RCC 7860 (cell line): ENCODE measurements around the gene FGFR1OP2.

Source experiments
- DNase-seq: peaks from one replicate; pipeline ENCODE4 v3.0.0-alpha.2; 2015; ENCODE audit warnings: low spot score
- FAIRE-seq: peaks from 2 replicates; lab custom pipeline; 2012; peaks lifted over from hg19 to GRCh38; lab: Jason Lieb, UNC

FGFR1OP2 gene

DNA sequence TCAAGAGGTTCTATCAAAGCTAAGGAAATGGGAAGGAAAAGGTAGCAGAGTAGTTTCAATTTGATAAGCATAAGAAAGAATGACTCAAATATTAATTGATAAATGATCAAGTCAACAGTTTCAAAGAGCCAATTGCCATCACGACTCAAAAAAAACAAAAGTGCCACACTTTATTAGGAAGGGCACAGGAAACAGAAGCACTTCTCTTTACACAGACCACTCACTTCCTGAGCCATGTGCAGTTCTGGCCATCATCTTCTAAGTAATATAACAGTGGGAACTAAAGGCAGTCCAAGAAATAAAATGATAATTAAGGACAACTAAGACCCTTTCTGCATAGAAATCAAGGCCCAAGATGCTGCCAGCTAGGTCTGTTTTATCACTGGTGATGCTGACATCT is 62.7 kb downstream of the FGFR1OP2 start:
- no peak for FAIRE-seq
- no peak for DNase-seq

DNA sequence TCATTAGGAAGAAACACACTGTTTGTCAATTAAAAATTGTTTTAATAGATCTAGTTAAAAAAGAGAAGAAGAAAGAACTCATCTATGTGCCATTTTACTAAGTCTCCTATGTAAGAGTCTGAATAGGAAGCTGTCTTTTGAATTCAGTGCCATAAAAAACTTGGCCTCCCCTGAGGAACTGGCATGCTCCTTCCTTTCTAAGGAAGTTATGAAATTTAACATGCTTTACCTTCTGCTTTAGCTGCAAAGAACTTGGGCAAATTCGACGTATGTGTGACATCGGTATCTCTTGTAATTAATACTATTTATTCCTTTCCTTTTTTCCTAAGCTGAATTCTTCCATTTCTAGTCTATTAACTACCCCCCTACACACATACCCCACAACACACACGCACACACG is 63.4 kb downstream of the FGFR1OP2 start:
- FAIRE-seq, result no peak
- no peak for DNase-seq

DNA sequence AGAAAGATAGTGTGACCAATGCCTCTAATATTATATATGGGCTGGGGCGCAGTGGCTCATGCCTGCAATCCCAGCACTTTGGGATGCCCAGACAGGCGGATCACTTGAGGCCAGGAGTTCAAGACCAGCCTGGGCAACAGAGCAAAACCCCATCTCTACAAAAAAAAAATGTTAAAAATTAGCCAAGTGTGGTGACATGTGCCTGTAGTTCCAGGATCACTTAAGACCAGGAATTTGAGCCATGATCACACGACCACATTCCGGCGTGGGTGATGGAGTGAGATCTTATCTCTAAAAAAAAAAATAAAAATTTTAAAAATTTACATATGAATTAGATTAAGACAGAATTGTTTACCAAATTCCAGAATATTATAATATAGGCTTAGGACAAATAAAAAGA is 63.9 kb downstream of the FGFR1OP2 start:
- peak; percentile 84 for FAIRE-seq

DNA sequence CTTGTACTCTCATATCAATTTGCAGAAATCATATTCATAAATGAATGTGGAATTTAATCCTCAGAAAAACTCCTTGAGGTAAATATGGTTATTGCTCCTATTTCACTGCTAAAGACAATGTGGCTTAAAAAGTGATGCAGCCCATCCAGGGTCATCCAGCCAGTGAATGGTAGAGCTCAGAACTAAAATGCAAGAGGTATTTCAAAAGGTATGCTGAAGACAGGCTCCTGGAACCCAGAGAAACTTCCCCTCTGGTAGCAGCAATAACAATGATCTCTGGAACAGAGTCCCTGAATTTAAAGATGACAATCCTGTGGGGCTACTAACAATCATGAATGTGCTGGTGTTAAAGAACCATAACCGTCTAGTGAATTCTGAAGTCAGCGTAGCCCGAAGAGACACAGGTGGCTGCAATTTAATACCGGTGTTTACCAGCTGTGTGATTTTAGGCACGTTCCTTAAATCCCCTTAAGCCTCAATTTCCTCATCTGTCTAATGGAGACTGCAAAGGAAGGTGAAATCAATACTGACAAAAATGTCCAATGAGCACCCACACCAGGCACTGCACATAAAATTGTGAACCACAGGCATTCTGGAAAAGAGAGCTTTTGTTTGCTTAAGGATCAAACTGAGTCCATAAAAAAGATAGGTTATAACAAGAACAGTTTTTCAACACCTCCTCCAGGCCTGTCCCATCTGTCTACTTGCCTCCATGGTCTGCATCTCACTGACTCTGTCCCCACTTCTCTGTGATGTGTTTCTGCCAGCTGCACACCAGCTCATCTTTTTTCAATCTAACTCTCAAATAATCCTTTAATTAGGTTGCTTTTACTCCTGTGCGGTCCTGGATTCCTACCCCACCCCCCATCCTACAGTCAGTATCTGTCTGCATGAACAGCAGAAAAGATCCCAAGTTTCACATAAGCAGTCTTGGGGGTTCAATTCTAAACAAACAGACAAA is 65.4 kb downstream of the FGFR1OP2 start:
- DNase-seq (no peak), FAIRE-seq (no peak)

More for the DNA sequence above, 63.9 kb downstream of the FGFR1OP2 start:
- DNase-seq, result peak; percentile 43

DNA sequence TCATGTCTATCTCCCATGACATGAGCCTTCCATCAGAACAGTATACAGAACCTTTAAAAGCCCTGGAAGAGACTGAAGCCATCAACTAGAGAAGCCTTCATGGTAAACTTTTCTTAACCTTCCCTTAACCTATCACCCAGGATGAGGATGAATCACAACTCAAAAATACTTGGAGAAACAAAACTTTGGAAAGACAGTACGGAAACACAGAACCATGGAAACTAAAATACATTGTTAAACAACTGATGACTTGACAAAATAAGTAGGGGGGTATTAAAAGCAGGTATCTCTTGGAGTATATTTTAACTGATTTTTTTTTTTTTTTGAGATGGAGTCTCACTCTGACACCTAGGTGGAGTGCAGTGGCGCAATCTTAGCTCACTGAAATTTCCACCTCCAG is 67.2 kb downstream of the FGFR1OP2 start:
- DNase-seq (peak; percentile 35), FAIRE-seq (peak; percentile 30)

DNA sequence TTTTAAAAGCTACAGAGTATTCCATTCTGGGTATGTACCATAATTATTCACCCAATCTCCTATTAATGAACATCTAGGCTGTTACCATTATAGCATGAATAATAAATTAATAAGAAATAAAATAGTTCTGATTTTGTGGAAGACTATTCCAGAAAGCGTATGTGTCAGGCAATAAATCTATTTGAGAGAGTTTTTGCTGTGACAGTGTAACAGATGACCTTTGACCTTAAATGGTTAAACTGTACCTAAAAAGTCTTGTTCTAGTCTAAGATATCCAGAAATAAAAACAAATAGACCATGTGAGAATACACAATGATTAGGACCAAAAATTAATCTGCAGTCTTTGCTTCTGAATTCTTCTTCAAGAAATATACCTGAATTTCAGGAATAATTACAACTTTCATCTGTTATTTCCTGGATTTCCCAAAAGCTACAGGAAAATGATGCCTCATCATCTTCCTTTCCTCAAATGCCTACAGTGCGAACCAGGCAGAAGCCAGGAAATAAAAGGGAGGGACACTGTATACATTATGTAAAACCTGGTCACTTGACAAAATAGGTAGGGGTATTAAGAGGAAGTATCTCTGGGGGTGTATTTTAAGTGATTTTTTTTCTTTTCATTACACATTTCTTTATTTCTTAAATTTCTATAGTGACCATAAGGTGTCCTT is 68.7 kb downstream of the FGFR1OP2 start:
- peak; percentile 14 for FAIRE-seq

DNA sequence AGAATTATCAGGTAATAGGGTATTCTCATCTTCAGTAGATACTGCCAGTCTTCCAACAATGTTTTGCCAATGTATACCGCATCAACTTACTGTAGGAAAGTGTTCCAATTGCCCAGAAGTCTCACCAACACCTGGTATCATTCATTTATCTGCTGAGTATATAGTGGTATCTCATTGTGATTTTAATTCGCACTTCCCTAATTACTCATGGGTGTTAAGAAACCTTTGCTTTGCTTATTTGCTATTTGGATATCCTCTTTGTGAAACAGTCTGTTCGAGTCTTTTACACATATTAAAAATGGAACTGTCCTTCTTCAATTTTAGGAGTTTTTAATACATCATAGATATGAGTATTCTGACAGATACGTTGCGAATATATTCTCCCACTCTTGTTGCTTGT is 69.8 kb downstream of the FGFR1OP2 start:
- no peak for DNase-seq
- FAIRE-seq, result no peak

More for the DNA sequence above, 68.7 kb downstream of the FGFR1OP2 start:
- DNase-seq, result no peak

DNA sequence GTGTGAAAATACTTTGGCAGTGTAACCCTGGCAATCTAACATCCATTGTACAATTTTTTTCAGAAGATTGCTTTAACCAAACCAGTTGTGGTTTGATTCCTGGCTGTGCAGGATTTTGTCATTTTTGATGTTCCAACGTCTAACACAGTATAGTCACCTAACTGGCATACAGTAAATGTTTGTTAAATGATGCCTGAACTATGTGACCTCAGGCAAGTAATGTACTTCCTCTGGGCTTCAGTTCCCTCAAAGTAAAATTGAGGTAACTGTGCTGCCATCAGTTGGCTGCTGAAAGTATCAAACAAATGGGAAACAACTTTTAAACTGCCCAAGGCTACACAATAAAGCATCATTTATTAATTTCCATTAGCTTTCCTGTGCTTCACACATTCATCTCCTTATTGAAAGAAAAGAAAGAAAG is 71.6 kb downstream of the FGFR1OP2 start:
- peak; percentile 43 for DNase-seq
- peak; percentile 65 for FAIRE-seq

DNA sequence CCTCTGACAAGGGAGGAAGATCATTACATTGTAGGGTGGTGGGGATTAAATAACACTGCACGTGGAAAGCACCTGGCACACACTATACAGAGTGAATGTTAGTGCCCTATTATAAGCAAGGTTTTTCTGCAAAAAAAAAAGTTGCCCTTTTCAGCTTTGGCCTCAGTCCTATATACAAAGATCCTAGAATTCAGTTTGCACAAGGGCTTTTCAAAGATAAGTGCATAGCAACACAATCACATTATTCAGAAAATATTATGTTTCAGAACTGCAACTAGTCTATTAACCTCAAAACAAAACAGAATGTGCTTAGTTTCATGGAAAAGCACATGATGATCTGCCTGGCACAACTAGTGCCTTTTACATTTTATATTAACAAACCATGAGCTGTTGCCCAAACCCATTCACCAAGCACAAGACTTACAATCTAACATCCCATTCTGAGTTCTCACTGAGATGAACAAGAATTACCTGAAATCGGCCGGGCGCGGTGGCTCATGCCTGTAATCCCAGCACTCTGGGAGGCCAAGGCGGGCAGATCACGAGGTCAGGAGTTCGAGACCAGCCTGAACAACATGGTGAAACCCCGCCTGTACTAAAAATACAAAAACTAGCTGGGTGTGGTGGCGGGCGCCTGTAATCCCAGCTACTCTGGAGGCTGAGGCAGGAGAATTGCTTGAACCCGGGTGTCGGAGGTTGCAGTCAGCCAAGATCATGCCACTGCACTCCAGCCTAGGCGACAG is 74.1 kb downstream of the FGFR1OP2 start:
- no peak for FAIRE-seq
- DNase-seq, result no peak

DNA sequence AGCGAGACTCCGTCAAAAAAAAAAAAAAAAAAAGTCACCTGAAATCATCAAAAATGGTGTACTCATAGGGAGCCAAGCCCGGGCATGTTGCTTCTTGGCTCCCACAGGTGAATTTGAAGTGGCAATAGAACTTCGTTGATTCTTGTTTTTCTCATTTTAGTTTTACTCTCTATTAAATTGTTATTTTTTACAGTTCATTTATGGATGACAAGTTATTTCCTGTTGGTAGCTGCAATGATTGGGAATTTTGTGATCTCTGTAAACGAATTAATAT is 74.6 kb downstream of the FGFR1OP2 start:
- DNase-seq (no peak), FAIRE-seq (no peak)

DNA sequence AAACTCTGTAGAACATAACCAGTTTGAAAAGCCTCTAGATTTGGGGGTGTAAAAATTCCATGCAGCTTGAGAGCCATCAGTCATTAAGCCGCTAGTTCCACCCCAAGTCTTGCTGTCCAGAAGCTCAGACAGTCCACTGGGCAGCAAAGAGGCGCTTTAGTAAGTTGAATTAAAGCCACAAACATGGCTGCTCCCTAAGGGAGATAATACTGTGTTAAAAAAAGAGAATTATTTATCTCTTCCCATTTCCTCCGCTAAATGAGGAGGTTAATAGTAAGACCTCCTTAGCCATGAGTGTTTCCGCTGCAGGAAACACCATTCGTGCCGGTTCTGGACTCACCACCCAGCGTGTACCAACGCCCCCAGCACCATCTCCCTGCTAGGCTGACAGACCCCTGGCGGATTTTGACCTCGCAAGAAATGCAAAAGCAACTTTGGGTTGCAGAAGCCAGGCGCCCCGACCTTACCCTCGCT is 75.4 kb downstream of the FGFR1OP2 start:
- no peak for FAIRE-seq
- no peak for DNase-seq

DNA sequence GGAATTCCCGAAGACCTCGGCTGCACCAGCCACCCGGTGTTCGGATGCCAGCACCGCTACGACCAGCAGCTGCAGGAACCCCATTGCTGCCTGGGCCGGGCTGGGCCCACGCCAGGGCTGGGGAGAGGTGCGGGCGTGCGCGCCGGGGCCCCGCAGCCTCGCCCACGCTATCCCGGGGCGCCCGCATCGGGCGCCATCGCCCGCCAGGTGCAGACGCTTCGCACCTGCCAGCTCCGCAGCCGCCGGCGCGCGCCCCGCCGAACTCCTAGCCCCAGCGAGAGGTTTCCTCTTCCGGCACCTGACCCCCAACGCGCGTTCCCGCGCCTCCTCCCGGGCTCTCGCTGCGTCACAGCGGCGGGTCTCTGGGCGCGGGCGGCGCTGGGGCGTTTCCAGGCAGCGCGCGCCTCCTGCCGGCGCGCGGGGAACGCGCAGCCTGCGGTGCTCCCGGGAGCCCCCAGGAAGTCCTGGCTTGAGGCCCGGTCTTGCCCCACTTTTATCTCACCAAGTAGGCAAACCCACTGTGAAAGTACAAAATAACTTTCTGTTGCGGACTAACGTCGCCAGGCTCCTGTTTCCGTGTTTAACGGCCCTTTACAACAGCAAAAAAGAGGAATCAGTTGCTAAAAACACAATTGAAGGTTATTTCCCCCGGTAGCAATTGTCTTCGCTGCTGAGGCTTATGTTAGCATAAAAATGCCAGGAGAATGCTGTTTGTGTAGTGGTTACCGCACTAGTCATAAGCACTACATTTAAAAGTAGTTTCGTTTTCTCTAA is 76.0 kb downstream of the FGFR1OP2 start, which contains the start of gene TM7SF3:
TM7SF3 (minus strand) TSS at position 300 of the 774 bp plus-strand sequence; CDS start at position 84, 216 bp downstream.
- no peak for FAIRE-seq
- DNase-seq, result peak; percentile 72

DNA sequence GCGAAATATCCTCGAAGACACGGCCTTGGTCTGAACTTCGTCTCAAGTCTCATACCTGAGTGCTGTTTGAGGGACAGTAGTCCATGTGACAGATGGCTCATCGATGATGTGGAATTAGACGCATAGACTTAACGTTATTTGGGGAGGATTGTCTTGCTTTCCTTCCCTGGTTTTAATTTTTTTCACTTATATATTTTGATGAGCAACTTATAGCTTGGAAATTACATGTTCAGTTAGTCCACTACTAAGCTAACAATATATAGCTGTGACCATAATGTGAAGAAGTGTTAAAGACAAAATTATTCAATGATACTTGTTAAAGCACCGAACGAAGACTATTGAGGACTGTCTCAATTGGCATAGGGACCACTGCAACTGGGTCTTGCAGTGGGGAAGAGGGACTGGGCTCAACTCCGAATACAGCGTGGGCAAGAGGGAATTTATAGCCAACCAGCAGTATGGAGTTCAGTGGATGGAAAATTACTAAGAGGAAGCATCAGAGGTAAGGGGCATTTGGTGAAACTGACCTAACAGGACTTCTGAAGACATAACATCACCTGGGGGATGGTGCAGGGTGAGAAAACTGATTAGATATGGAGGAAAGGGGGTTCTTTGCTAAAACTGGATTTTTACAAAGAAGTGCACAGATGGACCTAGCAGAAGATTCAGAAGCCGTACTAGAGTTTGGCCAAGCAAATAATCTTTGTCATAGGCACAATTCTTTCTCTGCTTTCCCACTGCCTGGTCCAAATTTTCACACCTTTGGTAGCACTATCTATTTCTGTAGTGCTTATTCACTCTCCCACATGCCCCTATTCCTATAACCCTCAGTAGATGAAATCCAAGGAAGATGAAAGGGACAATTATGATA is 76.8 kb downstream of the FGFR1OP2 start:
- FAIRE-seq (no peak), DNase-seq (no peak)

DNA sequence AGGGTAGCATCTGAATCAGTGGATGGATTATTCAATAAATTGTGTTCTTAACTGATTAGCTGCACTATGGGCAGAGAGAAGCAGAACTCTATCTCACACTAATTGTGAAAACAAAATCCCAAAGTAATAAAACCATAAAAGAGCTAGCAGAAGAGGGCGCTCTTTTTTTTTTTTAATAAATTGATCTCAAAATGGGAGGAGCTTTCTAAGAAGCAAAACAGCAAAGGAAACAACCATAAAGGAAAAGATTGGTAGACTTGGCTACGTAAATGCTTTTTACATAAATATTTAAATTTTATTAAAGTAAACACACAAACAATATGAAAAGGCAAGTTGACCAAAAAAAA is 77.4 kb downstream of the FGFR1OP2 start:
- FAIRE-seq (peak; percentile 67), DNase-seq (no peak)
